C4-2B (cell line): ENCODE data around the gene SSH2.

Experiments
- H3K27ac ChIP-seq: fragments of 450-650 bp; 2 replicates; pipeline ENCODE4 v1.5.1; 2017
- ZFX ChIP-seq: fragments of 450-650 bp; IDR thresholded peaks from 2 replicates; pipeline ENCODE4 v1.6.1; 2017
- TF ChIP-seq, protein P1 (sequence below): fragments of 450-650 bp; conservative IDR thresholded peaks from 2 replicates; pipeline ENCODE4 v1.5.1; 2017; ENCODE audit warnings: mild to moderate bottlenecking

Gene SSH2

DNA sequence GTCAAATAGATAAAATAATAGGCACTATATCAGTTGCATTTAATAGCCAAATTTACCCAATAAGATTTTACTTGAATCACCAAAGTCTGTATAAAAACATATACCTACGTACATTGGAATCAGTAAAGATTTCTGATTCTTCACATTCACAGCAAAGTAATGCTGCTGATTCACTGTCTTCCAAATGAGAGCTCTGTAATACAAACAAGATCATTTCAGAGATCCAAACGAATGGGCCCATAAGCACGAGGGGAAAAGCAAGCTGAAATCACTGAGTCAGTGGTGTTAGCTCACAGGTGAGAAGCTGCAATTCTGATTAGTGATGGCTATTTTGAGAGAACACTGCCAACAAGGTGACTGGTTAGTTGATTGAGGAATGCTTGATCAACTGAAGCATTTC is 81.3 kb downstream of the SSH2 start:
- TF ChIP-seq ZFX = no peak
- no peak overlapping the region for H3K27ac ChIP-seq

DNA sequence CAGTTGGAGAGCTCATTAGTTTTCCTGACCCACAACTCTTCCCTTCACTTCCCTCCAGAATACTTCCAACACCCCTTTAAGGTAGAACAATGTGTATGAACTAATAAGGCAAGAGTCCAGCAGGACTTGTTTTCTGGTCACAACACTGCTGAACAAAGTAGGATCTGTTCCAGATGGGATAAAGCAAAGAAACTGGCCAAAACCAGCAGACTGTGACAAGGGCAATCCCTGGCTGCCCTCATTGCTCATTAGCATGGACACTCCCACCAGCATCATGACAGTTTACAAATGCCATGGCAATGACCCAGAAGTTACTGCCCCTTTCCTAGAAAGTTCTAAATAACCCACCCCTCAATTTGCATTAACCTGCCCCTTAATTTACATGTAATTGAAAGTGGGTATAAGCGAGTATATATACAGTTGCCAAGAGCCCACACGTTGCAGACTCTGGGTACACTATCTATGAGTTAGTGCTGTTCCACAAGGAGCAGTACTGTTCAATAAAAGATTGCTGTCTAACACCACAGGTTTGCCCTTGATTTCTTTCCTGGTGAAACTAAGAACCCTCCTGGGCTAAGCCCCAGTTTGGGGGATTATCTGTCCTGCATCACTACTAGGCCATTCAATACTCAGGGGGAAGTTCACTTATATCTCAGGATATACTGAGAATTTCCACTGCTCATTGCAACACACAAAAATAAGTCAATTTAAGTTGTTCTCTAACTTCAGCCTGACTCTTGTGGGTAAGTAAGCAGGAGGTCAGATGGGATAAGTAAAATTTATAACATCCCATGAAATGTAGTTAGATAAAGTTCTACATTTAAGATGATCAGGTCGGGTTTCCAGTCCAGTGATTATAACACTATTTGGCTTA is 82.3 kb downstream of the SSH2 start:
- H3K27ac ChIP-seq = no peak overlapping the region
- no peak for TF ChIP-seq ZFX

DNA sequence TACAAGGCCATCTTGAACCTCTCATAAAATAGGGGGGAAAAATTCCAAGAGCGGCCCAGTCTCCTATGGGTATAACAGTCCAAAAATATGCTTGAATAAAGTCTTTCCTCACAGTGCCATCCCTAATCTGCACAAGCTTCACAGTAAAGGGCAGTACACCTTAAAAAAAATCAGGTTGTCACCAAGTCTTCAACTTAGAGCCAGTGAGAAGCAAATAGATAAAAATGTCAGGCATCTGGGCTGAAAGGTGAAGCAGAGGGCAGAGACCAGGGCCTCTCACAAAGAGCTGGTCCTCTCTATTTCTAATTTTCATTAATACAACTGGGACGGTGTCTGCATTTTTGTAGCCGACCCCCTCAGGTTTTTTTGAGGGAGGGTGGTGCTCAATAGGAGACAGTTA is 82.9 kb downstream of the SSH2 start:
- no peak for TF ChIP-seq ZFX
- no peak overlapping the region for H3K27ac ChIP-seq

DNA sequence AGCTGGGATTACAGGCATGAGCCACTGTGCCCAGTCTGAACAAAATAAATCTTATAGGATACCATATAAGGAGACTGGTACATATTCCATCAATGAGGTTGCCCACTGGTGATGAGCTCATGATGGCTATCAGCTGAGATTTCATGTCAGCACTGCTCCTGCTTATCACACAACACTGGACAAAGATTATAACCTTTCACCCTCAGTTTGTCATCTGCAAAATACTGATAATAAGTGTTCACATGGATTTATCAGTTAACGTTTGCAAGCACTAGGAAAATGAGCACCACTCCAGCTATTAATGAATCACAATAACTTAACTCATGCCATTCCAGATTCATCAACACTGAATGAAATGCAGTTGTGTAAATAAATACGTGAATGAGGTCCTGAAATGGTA is 83.7 kb downstream of the SSH2 start:
- TF ChIP-seq, protein P1, sequence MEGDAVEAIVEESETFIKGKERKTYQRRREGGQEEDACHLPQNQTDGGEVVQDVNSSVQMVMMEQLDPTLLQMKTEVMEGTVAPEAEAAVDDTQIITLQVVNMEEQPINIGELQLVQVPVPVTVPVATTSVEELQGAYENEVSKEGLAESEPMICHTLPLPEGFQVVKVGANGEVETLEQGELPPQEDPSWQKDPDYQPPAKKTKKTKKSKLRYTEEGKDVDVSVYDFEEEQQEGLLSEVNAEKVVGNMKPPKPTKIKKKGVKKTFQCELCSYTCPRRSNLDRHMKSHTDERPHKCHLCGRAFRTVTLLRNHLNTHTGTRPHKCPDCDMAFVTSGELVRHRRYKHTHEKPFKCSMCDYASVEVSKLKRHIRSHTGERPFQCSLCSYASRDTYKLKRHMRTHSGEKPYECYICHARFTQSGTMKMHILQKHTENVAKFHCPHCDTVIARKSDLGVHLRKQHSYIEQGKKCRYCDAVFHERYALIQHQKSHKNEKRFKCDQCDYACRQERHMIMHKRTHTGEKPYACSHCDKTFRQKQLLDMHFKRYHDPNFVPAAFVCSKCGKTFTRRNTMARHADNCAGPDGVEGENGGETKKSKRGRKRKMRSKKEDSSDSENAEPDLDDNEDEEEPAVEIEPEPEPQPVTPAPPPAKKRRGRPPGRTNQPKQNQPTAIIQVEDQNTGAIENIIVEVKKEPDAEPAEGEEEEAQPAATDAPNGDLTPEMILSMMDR = no peak
- no peak for TF ChIP-seq ZFX
- H3K27ac ChIP-seq = no peak overlapping the region

DNA sequence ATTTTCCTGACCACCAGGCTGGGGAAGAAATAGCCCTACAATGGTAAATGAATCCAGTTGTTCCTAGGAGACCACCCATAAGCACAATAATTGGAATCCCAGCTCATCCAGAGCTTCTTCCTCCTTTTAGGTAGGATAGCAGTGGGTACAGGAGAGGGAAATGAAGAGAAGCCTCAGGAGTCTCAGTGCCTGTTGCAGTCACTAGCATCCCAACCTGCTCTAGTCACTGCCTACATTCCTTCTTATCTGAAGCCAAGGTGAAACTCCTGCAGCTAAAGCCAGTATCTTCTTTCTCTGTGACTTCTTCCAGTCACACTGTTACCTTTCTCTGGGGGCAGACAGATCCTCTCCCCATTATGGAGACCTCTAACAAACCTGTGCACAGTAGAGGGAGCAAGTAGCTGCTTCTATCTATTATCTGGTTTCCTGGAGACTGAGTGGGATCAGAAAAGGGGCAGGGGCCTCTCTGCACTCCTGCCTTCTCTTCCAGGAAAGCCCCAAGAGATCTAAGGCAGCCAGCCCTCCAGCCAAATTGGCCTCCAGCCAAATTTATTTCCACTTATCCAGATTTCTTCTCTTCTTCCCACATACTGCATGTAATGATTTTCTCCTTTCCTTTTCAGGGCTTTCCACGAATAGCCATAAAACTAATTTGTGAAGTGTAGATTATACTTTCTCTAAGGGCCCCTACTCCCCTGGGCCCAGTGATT is 85.5 kb downstream of the SSH2 start:
- H3K27ac ChIP-seq = no peak overlapping the region
- TF ChIP-seq ZFX = no peak
- TF ChIP-seq, protein P1 = no peak

DNA sequence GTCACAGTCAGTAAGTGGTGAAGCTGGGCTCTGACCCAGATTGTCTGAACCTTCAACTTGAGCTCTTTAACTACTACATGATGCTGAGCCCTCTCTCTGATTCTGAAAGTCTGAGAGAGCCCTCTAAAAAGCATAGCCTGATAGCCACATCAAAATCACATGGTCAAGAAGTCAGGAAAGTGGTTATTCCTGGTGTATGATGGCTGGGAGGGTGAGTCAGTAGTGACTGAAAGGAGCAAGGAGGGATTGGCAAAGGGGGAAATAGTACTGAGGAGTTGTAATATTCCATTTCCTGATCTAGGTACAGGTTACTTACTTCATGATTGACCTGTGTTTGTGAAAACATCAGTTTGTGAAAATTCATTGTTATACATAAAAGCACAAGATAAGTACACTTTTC is 89.1 kb downstream of the SSH2 start:
- no peak overlapping the region for H3K27ac ChIP-seq
- no peak for TF ChIP-seq ZFX
- TF ChIP-seq, protein P1 = no peak

DNA sequence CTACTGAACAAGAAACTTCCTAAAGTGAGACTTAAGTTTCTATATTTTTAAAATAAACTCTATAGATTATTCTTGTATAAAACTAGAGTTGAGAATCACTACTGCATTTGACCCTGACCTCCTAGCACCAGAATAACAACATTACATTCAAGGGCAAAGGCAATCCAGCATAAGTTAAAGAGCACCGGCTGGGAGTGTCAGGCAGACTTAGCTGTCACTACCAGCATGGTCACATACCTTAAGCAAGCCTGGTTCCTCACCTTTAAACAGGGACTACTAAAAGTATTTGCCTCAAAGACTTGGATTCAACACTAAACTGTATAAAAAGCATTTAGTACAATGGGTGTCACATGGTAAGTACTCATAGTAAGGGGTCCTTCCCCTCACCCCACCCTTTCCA is 90.4 kb downstream of the SSH2 start:
- TF ChIP-seq, protein P1 = no peak
- no peak for TF ChIP-seq ZFX
- H3K27ac ChIP-seq = no peak overlapping the region

DNA sequence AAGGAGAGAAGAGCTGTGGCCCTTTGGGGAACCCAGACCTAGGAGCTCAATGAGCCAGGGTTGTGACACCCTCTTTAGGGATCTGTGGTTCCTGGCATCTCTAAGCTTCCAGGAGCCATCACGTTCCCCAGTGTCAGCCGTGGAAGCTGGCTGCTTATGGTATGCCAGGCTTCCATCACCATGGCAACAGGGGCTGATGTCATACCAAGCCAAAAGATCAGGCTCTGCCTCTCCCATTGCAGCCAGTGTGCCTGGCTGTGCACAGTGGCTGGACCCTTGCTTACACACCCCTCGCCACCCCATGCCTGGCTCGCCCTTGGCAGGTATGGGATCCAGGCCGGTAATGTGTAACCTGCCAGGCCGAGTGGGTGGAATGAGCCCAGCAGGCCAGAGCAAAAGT is 91.1 kb downstream of the SSH2 start:
- TF ChIP-seq, protein P1 = no peak
- TF ChIP-seq ZFX = no peak
- no peak overlapping the region; the same call in 1 of the 2 replicates for H3K27ac ChIP-seq

DNA sequence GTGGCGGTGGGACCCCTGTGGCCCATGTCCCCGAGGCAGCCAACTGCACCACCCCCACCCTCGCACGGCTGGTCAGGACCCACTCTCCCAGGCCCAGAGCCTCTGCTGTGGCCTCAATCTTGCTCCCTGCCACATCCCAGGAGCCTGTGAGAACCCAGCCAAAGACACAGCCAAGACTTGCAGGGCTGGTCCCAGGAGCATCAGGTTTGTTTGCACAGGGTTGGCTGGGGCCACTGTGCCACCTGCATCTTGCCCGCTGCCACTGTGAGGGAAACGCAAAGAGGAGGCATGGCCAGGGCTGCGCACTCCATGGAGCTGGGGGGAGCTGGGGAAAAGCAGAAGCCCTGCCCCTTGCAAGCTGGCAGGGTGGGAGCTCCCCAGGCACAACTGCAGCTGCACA is 92.5 kb downstream of the SSH2 start:
- TF ChIP-seq, protein P1 = no peak
- no peak for TF ChIP-seq ZFX
- H3K27ac ChIP-seq = peak overlapping the region; percentile 44
